Activated T-cell treated with anti-CD3 and anti-CD28 coated beads, Interleukin-2, amount 50 U/mL, for 48 hours (primary cell): ENCODE results near the gene CARD16.
"Not testable (repeated sequence)": the region's sequence is repeated elsewhere in the genome, so short reads cannot be mapped to it uniquely, and the experiment has no call there.

Source experiments
- DNase-seq, 2 experiments: peaks; one replicate each; pipeline ENCODE4 v3.0.0-alpha.2; 2020

CARD16 gene

GRCh38 chr11:105046898-105047579 is 1.9 kb upstream of the CARD16 start:
- no peak for DNase-seq

GRCh38 chr11:105045676-105046296 is 651 bp upstream of the CARD16 start:
- DNase-seq: no peak

GRCh38 chr11:105042178-105042577 is 3.0 kb downstream of the CARD16 start:
- no peak for DNase-seq

- DNase-seq: no peak
Measured at GRCh38 chr11:105040703-105041102, 4.4 kb downstream of the CARD16 start.

- peak; percentile 32 to 41 for DNase-seq
Measured at GRCh38 chr11:105034813-105035620, 10.1 kb downstream of the CARD16 start, which contains the start of gene CASP1. CASP1 (minus strand) TSS chr11:105035144; CDS start chr11:105035113, 31 bp downstream.

GRCh38 chr11:105034388-105034787 is 10.7 kb downstream of the CARD16 start:
- not testable (repeated sequence) for DNase-seq

- no peak for DNase-seq
Measured at GRCh38 chr11:105033781-105034180, 11.4 kb downstream of the CARD16 start.

- peak in 1 of 2 experiments; percentile 20 for DNase-seq
Measured at GRCh38 chr11:105033343-105033742, 11.8 kb downstream of the CARD16 start.

- no peak for DNase-seq
Measured at GRCh38 chr11:105032495-105032894, 12.6 kb downstream of the CARD16 start.

- no peak for DNase-seq
Measured at GRCh38 chr11:105027678-105028077, 17.5 kb downstream of the CARD16 start.

GRCh38 chr11:105024394-105024793 is 20.7 kb downstream of the CARD16 start:
- DNase-seq: no peak

- DNase-seq: no peak
Measured at GRCh38 chr11:105023003-105023402, 22.1 kb downstream of the CARD16 start, which contains the start of gene CASP5. CASP5 (minus strand) TSS chr11:105023168; CDS start chr11:105023136, 32 bp downstream.

GRCh38 chr11:105022527-105022926 is 22.6 kb downstream of the CARD16 start:
- DNase-seq: no peak

GRCh38 chr11:105007463-105007862 is 37.7 kb downstream of the CARD16 start:
- no peak for DNase-seq

GRCh38 chr11:105005451-105005845 is 39.7 kb downstream of the CARD16 start:
- DNase-seq: no peak

- DNase-seq: no peak
Measured at GRCh38 chr11:105004021-105004420, 41.1 kb downstream of the CARD16 start.

GRCh38 chr11:105003151-105003550 is 42.0 kb downstream of the CARD16 start:
- no peak for DNase-seq

GRCh38 chr11:105000797-105001196 is 44.3 kb downstream of the CARD16 start:
- DNase-seq: peak; percentile 72 to 74

GRCh38 chr11:105000167-105000566 is 45.0 kb downstream of the CARD16 start:
- peak; percentile 22 to 27 for DNase-seq

GRCh38 chr11:104999721-105000120 is 45.4 kb downstream of the CARD16 start:
- DNase-seq: no peak

GRCh38 chr11:104997288-104997687 is 47.8 kb downstream of the CARD16 start:
- no peak for DNase-seq

GRCh38 chr11:104995001-104995408 is 50.1 kb downstream of the CARD16 start:
- DNase-seq: no peak

- no peak for DNase-seq
Measured at GRCh38 chr11:104992781-104993180, 52.4 kb downstream of the CARD16 start.

- no peak for DNase-seq
Measured at GRCh38 chr11:104991994-104992393, 53.1 kb downstream of the CARD16 start.
